GM19328 (cell line): ENCODE measurements around the gene SMIM22.
"Not testable (repeated sequence)": the region's sequence is repeated elsewhere in the genome, so short reads cannot be mapped to it uniquely, and the experiment has no call there.

ENCODE experiments used
- ATAC-seq: cut with Tn5 transposase; IDR thresholded peaks from one replicate; pipeline ENCODE4 v1.9.1; 2021; ENCODE audit warnings: mild to moderate bottlenecking, moderate library complexity; ENCODE audit not compliant: unreplicated experiment

SMIM22 gene

GRCh38 chr16:4768549-4769305, 26.4 kb upstream of the SMIM22 start:
- peak; percentile 55 for ATAC-seq

DNA sequence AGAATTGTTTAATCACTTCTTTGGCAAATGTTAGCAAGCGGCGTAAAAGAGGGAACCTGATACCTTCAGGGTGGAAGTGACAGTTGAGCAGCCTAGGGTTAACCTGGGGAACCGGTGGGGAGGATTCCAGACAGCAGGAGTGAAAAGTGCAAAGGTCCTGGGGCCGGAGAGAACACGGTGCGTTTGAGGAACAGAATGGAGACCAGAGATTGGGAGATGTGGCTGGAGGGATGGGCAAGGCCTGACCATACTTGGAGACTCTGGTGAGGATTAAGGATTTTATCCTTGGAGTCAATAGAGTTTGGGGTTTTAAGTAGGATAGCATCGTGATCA, 25.9 kb upstream of the SMIM22 start:
- ATAC-seq: no peak

- ATAC-seq: no peak
Measured at GRCh38 chr16:4771646-4772045, 23.5 kb upstream of the SMIM22 start.

DNA sequence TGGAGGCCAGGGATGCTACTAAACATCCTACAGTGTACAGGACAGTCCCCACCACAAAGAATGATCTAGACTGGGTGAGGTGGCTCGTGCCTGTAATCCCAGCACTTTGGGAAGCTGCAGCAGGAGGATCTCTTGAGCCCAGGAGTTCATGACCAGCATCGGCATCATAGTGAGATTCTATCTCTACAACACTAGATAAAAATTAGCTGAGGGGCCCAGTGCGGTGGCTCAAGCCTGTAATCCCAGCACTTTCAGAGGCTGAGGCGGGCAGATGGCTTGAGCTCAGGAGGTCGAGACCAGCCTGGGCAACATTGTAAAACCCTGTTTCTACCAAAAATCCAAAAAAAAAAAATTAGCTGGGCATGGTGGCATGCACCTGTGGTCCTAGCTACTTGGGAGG, 22.8 kb upstream of the SMIM22 start:
- no peak for ATAC-seq

GRCh38 chr16:4775005-4775404, 20.2 kb upstream of the SMIM22 start:
- ATAC-seq: no peak

DNA sequence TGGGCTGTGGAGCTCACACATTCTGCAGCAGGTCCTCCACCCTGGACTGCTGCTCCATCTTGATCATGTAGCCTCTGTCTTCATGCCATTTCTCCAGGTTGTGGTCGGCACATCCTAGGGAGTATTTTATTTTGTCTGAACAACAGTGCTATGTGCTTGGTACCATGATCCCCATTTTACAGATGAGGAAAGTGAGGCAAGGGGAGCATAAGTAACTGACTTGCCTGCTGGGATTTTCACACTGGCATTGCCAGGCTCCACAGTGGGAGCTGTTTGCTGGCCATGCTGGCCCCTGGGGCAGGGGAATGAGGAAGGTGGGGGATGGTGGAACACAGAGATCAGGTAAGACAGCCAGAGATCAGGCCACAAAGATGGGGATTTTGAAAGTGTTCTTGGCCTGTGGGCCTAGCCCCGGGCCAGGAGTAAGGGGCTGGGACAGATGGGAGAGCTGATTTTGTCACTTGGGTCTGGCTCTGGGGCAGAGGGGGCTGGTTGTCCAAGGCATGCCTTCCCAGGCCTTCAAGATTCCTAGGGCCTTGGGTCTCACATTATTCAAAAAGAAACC, 18.9 kb upstream of the SMIM22 start:
- no peak for ATAC-seq

- ATAC-seq: no peak
Measured at GRCh38 chr16:4777339-4778049, 17.7 kb upstream of the SMIM22 start.

GRCh38 chr16:4778050-4778392, 17.1 kb upstream of the SMIM22 start:
- ATAC-seq: no peak

- ATAC-seq: no peak
Measured at GRCh38 chr16:4780235-4780634, 14.9 kb upstream of the SMIM22 start.

DNA sequence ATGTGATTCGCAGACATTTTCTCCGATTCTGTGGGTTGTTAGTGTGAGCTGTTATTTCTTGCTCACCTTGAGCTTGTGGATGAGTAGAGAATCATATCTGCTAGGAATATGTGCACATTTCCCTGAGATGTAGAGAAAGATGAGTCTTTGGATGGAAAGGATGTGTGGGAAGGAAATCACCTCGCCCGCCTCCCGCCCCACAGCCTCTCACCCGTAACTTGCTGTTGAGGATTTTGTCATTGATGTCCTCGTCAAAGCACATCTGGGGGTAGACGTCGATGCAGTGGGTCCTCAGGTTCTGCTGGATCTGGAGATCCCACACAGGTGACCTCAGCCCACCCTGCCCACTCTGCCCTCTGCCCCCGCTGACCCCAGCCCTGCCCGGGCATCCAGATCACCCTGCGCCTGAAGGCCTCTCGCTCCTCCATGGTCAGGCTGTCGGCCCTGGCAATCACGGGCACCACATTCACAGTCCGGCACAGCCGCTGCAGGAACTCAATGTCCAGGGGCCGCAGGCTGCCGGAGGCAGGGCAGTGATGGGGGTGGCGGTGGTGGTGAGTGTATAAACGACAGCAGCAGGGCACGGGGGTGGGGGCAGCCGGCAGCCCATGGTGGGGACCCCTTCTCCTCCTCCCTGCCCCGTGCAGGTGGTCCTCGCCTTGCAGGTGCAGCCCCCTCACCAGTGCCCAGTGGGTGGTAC, 11.8 kb upstream of the SMIM22 start:
- ATAC-seq: no peak

DNA sequence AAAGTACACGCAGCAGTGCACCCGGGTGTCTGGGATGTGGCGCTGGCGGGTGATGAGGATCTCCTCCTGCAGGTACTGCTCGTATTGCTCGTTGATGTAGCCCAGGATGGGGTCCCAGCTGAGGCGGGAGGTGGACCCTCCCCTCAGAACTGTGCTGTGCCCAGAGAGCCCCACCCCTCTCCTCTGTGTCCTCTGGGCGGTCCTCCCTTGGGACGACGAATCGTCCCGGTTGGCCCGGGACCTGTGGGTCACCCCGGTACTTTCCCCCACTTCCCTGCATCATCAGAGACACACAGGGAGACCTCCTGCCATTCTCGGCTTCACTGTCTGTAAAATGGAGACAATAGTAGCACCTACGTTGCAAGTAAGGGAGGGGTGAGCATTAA, 11.2 kb upstream of the SMIM22 start:
- no peak for ATAC-seq

GRCh38 chr16:4784444-4784987, 10.7 kb upstream of the SMIM22 start:
- ATAC-seq: not testable (repeated sequence)

GRCh38 chr16:4785758-4786433, 9.3 kb upstream of the SMIM22 start:
- ATAC-seq: no peak

- no peak for ATAC-seq
Measured at GRCh38 chr16:4787068-4787467, 8.1 kb upstream of the SMIM22 start.

DNA sequence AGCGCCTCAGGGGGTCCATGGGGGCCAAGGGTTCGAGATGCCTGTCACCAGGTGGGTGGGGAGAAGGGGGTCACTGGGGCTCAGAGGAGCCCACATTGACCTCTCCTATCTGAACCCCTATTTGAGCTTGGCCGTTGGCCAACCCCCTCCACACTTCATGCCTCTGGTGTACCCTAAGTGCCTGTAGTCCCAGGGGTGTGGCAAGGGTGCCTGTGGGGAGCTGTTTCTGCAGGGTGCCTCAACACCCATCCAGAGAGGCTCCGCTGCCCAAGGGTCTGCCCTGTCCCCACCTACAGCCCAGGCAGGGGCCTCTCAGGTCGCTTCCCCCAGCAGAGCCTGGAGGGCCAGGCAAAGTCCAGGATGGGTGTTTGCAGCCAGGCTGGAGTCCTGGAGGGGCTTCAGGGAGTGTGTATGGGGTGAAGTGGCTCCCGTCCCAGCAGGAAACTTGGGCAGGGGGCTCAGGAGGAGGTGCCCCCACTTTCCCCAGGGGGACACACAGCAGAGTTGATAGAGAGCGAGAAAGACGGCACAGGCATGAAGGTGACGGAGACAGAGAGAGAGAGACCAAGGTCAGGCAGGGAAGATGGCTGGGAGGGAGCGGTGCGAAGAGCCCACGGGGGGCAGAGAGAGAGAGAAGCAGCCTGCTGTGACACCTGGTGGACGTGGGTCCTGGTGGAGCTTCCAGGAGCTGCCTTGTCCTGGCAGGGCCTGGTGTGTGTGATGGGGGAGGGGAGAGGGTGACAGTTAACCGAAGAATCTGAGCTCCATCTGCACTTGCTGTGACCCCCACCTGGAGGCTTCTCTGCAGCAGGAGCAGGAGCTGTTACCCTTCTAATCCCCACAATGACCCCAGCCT, 7.3 kb upstream of the SMIM22 start, which contains the start of gene SEPTIN12:
TSS of gene SEPTIN12 (minus strand) at position 719 of the 856 bp plus-strand sequence. CDS start at position 19, 700 bp downstream.
- no peak for ATAC-seq

GRCh38 chr16:4788489-4788889, 6.7 kb upstream of the SMIM22 start:
- ATAC-seq: no peak

DNA sequence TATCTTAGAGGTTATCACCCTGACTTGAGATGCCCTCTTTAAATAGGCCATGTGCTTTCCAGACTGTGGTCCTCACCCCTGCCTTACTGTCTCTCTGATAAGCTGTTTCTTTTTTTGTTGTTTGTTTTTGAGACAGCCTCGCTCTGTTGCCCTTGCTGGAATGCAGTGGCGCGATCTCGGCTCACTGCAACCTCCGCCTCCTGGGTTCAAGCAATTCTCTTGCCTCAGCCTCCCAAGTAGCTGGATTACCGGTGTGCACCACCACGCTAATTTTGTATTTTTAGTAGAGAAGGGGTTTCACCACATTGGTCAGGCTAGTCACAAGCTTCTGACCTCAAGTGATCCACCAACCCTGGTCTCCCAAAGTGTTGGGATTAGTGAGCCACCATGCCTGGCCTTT, 6.3 kb upstream of the SMIM22 start:
- no peak for ATAC-seq

DNA sequence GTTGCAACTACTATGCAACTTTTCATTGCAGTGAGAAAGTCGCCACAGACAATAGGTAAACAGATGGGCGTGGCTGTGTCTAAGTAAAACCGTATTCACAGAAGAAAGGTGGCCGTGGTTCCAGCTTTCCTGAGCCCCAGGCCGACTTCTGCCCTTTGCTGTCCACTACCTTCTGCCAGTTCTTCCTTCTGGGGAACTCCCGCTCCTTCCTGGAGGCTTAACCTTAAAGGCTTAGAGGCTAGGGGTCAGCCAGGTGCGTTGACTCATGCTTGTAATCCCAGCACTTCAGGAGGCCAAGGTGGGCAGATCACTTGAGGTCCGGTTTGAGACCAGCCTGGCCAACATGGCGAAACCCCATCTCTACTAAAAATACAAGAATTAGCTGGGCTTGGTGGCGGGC, 4.9 kb upstream of the SMIM22 start:
- ATAC-seq: no peak

DNA sequence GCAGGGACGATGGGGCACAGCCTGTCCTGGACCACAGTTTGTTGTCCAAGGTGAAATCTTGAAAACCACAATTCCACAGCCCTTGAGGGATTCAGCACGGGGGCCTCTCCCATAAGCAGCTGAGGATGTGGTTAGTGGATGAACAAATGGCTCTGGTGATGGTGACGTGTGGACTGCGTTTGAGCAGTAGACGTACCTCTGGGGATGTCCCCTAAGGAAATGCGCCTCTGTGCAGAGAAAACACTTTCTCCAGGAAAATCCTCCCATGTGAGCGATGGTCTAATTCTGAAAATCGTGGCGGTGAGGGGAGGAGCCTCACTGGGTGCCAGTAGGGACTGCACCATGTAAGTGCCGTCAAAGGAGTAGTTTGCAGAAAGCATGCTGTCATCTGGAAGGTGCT, 4.3 kb upstream of the SMIM22 start:
- ATAC-seq: no peak

DNA sequence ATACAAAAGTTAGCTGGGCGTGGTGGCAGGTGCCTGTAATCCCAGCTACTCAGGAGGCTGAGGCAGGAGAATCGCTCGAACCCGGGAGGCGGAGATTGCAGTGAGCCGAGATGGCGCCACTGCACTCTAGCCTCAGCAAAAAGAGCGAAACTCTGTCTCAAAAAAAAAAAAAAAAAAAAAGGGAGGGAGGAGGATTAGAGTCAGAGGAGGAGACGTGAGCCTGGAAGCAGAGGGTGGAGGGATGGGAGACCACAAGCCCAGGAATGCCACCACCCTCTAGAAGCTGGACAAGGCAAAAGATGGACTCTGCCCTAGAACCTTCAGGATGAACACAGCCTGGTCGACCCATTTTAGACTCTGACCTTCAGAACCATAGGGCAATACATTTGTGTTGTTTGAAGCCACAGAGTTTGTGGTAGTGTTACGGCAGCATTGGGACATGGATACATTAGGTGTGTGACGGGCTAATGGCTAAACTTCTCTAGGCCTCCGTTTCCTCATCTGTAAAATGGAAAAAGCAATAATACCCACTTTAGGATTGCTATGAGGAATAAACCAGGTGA, 2.1 kb upstream of the SMIM22 start:
- no peak for ATAC-seq
